GM18517 (cell line): ENCODE data around the gene CARD11.

Source experiments
- ATAC-seq: cut with Tn5 transposase; IDR thresholded peaks from one replicate; pipeline ENCODE4 v1.9.1; 2021; ENCODE audit warnings: mild to moderate bottlenecking, moderate library complexity; ENCODE audit not compliant: unreplicated experiment

CARD11 gene

GRCh38 chr7:2880874-2881533 lies 162.7 kb downstream of the CARD11 start:
- no peak for ATAC-seq

- ATAC-seq: no peak
These were observed 163.6 kb downstream of the CARD11 start for GRCh38 chr7:2880051-2880450.

GRCh38 chr7:2879354-2879753 lies 164.3 kb downstream of the CARD11 start:
- ATAC-seq: no peak

- ATAC-seq: no peak
These were observed 165.4 kb downstream of the CARD11 start for GRCh38 chr7:2878306-2878705.

- ATAC-seq: no peak
These were observed 167.5 kb downstream of the CARD11 start for GRCh38 chr7:2876031-2876731.

- ATAC-seq: no peak
These were observed 169.7 kb downstream of the CARD11 start for GRCh38 chr7:2873686-2874551.

- ATAC-seq: no peak
These were observed 170.5 kb downstream of the CARD11 start for GRCh38 chr7:2873146-2873545.

GRCh38 chr7:2872296-2872874 lies 171.3 kb downstream of the CARD11 start:
- no peak for ATAC-seq

GRCh38 chr7:2870471-2870931 lies 173.2 kb downstream of the CARD11 start:
- ATAC-seq: no peak

GRCh38 chr7:2869981-2870380 lies 173.7 kb downstream of the CARD11 start:
- ATAC-seq: no peak

GRCh38 chr7:2866601-2867000 lies 177.1 kb downstream of the CARD11 start:
- no peak for ATAC-seq

- no peak for ATAC-seq
These were observed 178.5 kb downstream of the CARD11 start for GRCh38 chr7:2864999-2865670.

- ATAC-seq: no peak
These were observed 179.3 kb downstream of the CARD11 start for GRCh38 chr7:2864204-2864985.

GRCh38 chr7:2863461-2864066 lies 180.1 kb downstream of the CARD11 start:
- peak; percentile 96 for ATAC-seq

- no peak for ATAC-seq
These were observed 180.8 kb downstream of the CARD11 start for GRCh38 chr7:2862831-2863361.

- no peak for ATAC-seq
These were observed 182.2 kb downstream of the CARD11 start for GRCh38 chr7:2861509-2861908.

GRCh38 chr7:2860627-2861133 lies 183.0 kb downstream of the CARD11 start:
- no peak for ATAC-seq

- no peak for ATAC-seq
These were observed 183.7 kb downstream of the CARD11 start for GRCh38 chr7:2859952-2860351.

GRCh38 chr7:2858621-2859020 lies 185.0 kb downstream of the CARD11 start:
- ATAC-seq: no peak
